NK-92 (cell line): ENCODE data around the gene KIF14.
"Not testable (repeated sequence)": the region's sequence is repeated elsewhere in the genome, so short reads cannot be mapped to it uniquely, and the experiment has no call there.

Source experiments
- DNase-seq: peaks from one replicate; lab custom pipeline; 2025; ENCODE audit not compliant: unreplicated experiment; lab: John Stamatoyannopoulos, UW

KIF14 gene

GRCh38 chr1:200636681-200637080, 16.1 kb upstream of the KIF14 start:
- no peak for DNase-seq

- DNase-seq = no peak
Measured at GRCh38 chr1:200634261-200635122, 13.9 kb upstream of the KIF14 start.

- DNase-seq = no peak
Measured at GRCh38 chr1:200631375-200631774, 10.8 kb upstream of the KIF14 start.

GRCh38 chr1:200630515-200630899, 10.0 kb upstream of the KIF14 start:
- DNase-seq = not testable (repeated sequence)

GRCh38 chr1:200629876-200630514, 9.4 kb upstream of the KIF14 start:
- no peak for DNase-seq

- no peak for DNase-seq
Measured at GRCh38 chr1:200628223-200628881, 7.8 kb upstream of the KIF14 start.

GRCh38 chr1:200627575-200628222, 7.1 kb upstream of the KIF14 start:
- DNase-seq = no peak

GRCh38 chr1:200626853-200627534, 6.4 kb upstream of the KIF14 start:
- no peak for DNase-seq

- DNase-seq = no peak
Measured at GRCh38 chr1:200625381-200625824, 4.9 kb upstream of the KIF14 start.

GRCh38 chr1:200624679-200625335, 4.3 kb upstream of the KIF14 start:
- DNase-seq = no peak

GRCh38 chr1:200619894-200620272, 668 bp downstream of the KIF14 start:
- no peak for DNase-seq

GRCh38 chr1:200610846-200611245, 9.7 kb downstream of the KIF14 start:
- DNase-seq = no peak

GRCh38 chr1:200602632-200603031, 17.9 kb downstream of the KIF14 start:
- DNase-seq = no peak

GRCh38 chr1:200590001-200590400, 30.6 kb downstream of the KIF14 start:
- no peak for DNase-seq

GRCh38 chr1:200588698-200589097, 31.9 kb downstream of the KIF14 start:
- no peak for DNase-seq

GRCh38 chr1:200564319-200564718, 56.2 kb downstream of the KIF14 start:
- no peak for DNase-seq

- no peak for DNase-seq
Measured at GRCh38 chr1:200561856-200562214, 58.7 kb downstream of the KIF14 start.

GRCh38 chr1:200558866-200559459, 61.6 kb downstream of the KIF14 start:
- DNase-seq = no peak

GRCh38 chr1:200556002-200556401, 64.5 kb downstream of the KIF14 start:
- no peak for DNase-seq

GRCh38 chr1:200552737-200553136, 67.8 kb downstream of the KIF14 start:
- DNase-seq = not testable (repeated sequence)
